G401 (cell line): Measurements from ENCODE around the gene KCTD17. TPM values are rescaled to one million over a fixed set of nuclear protein-coding genes. Genes with fewer than 3 reads are reported as not detected.

Experiments used
- DNase-seq: peaks from one replicate; pipeline ENCODE4 v3.0.0-alpha.2; 2015; ENCODE audit warnings: low spot score
- in situ Hi-C: cut with HindIII; loops from 2 replicates; pipeline ENCODE4 v1.10.0; 2016; ENCODE audit warnings: low sequenced_read_pairs, mixed read lengths
- total RNA-seq: library from RNA; depleted of rRNA; stranded (reverse); fragments of >200 nt; shearing (Covaris generic); gene quantifications from 2 replicates; pipeline ENCODE4 v1.2.3, GENCODE V29; 2014

KCTD17 gene
- total RNA-seq, 1 experiment from 2014 or later, result 24.9 TPM

GRCh38 chr22:37033605-37034430 lies 17.7 kb upstream of the KCTD17 start:
- in situ Hi-C loops, result no loop called here
- DNase-seq, result no peak

DNA sequence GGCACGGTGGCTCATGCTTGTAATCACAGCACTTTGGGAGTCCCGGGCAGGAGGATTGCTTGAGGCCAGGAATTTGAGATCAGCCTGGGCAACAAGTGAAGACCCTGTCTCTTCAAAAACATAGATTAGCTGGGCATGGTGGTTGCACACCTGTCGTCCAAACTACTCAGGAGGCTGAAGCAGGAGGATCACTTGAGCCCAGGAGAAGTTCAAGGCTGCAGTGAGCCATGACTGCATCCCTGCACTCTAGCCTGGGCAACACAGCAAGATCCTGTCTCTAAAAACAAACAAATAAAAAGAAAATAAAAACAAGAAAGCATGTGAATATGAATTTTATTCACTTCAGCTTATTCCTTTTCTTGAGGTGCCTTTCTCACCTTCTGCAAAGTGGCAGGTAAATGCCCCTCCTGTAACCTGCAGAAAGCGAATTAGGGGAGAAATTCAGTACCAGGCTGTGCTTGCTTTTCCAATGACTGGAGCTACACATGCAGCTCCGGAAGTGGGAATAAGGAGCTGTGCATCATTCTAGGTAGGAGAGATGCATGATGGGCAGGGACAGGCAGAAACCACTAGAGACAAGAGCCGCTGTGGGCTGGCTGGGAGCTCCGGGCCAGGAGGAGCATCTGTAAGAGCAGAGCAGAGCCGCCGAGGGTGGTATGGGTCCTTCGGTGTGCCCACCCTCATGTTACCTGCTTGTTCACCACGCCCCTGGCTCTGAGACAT lies 14.7 kb upstream of the KCTD17 start:
- DNase-seq, result no peak
- in situ Hi-C loops, result no loop called here

DNA sequence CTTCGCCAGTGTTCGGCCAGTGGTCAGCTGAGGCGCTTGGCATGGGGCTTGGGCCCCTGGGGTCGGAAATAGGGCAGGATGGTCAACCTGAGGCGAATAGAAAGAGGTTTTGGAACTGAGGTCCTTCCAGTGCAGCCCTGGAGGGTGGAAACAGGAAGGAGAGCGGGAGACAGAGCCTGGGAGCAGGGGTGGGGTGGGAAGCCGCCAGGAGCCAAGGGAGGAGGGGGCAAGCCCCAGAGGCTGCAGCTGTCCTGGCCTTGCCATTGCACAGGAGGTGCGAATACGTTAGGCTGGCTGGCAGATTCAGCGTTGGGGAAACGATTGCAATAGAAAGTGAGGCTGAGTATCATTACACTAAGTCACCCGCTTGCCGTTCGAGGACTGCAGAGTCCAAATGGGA lies 13.9 kb upstream of the KCTD17 start:
- no peak for DNase-seq
- in situ Hi-C loops, result no loop called here

DNA sequence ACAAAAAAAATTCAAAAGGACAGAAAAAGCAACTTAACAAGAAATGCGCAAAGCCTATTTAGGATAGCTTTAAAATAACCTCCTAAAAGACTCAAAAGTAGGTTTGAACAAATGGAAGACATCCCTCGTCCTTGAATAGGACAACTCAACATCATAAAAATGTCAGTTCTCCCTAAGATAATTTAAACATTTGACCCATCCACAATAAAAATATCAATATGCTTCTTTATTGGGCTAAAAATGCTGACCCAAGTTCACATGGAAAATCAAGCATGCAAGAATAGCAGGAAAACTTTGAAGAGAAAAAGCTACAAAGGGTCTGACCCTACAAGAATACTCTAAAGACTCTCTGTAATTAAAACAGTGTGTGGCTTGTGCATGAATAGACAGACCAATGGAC lies 12.1 kb upstream of the KCTD17 start:
- no peak for DNase-seq
- in situ Hi-C loops, result no loop called here

DNA sequence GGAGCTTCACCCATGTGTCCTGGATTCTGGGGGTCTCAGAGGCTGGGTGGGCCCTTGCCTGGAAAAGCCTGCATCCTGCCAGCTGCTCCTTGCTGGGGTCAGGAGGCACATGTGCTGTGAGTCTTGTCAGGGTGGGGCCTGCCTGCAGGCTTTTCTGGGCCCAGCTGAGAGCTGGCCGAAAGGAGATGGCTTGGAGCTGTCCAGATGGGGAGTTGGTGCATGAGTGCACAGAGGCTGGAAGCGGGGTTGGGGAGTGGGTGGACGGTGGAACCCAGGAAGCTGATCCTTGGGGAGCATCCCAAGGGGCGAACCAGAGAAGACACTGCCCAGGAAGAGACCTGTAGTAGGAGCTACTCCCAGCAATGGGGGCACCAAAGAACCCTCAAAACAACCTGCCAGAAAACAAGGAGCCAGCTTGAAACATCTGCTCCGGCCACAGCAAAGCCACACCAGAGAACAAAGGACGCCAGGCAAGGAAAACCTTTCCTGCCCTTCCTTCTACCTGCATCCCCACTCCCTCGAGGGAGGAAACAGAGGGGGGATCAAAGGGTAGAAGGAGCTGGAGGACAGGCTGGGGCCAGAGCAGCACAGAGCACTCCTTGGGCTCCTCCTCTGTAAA lies 8.2 kb upstream of the KCTD17 start:
- no peak for DNase-seq
- in situ Hi-C loops, result no loop called here

DNA sequence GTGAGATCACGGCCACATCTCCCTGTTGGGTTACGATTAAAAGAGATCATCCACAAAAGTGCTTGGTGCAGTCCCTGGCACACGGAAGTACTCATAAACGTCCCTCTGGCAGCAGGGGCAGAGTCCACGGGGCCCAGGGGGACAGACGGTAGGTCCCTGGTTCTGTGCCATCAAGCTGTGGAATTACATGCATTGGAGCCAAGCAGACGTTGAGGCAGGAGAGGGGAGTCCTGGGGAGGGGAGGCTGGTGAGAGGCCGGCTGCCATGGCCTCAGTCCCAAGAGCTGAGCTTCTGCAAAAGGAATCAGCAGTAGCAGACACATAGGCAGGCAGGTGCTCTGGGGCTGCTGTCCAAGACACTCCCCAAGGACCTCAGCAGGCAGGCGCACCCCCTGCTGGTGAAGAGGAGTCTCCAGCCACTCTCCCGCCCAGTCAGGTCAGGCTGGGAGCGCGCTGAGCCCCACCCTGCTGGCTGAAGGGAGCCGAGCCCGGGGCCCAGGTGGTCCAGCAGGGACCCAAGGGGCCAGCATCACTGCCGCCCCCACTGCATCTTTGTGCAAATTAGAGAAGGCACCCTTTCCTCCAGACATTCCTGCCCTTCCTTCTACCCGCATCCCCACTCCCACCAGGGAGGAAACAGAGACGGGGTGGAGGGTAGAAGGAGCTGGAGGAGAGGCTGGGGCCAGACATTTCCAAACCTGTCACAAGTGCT lies 7.6 kb upstream of the KCTD17 start:
- in situ Hi-C loops, result no loop called here
- no peak for DNase-seq

- in situ Hi-C loops, result no loop called here
Observed at GRCh38 chr22:37044634-37045625, 6.6 kb upstream of the KCTD17 start.

DNA sequence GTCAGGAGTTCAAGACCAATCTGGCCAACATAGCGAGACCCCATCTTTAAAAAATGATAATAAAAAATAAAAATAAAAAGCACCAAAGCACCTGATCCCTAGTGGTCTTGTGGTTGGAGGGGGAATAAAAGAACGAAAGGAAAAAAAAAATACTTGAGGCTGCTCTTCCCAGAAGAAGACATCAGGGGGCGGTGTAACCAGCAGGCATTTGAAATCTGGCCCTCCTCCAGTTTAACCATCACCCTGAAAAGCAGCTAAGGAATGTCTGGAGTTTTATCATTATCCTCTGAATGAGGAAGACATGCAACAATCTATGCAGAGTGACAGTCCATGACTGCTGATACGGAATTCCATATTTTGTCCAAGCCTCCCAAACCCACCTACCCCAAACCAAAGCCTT lies 5.6 kb upstream of the KCTD17 start:
- in situ Hi-C loops, result no loop called here

More at GRCh38 chr22:37044634-37045625, 6.6 kb upstream of the KCTD17 start:
- DNase-seq, result no peak

DNA sequence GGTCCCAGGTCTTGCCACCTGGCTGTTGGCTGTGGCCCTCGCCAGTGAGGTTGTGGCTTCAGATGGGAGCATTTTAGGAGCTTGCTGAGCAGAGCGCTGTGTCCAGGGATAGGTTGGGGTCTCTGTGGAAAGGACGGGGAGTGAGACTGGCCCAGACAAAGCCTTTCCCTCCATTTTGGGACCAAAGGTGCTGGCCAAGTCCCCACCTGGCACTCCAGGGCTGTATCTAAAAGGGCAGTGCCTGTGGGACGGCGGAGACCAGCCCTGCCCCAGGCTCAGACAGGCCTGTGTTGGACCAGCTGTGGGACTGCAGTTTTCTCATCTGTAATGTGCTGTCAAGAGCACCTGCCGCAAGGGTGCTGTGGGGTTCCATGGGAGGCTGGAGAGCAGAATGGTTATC lies 5.0 kb upstream of the KCTD17 start:
- DNase-seq, result no peak
- in situ Hi-C loops, result no loop called here

More for the DNA sequence above, 5.6 kb upstream of the KCTD17 start:
- DNase-seq, result no peak

DNA sequence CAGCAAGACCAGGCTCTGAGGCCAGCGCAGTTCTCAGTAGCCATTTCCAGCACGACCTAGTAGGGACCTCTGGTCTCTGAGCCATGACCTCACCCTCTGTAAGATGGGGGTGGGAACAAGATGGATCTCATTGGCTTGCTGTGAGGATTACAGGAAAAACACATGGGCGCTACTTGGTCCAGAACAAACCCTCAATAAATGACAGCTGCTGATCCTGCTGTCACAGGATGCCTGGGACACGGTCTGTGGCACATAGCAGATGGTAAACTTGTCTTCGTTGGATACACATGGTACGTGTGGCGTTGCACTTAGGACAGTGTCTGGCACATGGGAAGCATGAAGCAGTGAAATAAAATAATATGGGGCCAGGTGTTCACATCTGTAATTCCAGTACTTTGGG lies 4.5 kb upstream of the KCTD17 start:
- no peak for DNase-seq
- in situ Hi-C loops, result no loop called here

GRCh38 chr22:37048133-37048532 lies 3.4 kb upstream of the KCTD17 start:
- in situ Hi-C loops, result no loop called here
- DNase-seq, result no peak

- no peak for DNase-seq
- in situ Hi-C loops, result no loop called here
Observed at GRCh38 chr22:37049224-37049623, 2.3 kb upstream of the KCTD17 start.

- no peak for DNase-seq
- in situ Hi-C loops, result no loop called here
Observed at GRCh38 chr22:37050913-37051312, 629 bp upstream of the KCTD17 start.

- in situ Hi-C loops, result no loop called here
- peak; percentile 52 for DNase-seq
Observed at GRCh38 chr22:37052386-37053309, 1.1 kb downstream of the KCTD17 start.

- in situ Hi-C loops, result no loop called here
- no peak for DNase-seq
Observed at GRCh38 chr22:37053310-37054055, 1.9 kb downstream of the KCTD17 start.

- no peak for DNase-seq
- in situ Hi-C loops, result no loop called here
Observed at GRCh38 chr22:37054056-37054395, 2.5 kb downstream of the KCTD17 start.
